ENCODE measurements around the gene GBX2. TPM values are rescaled to one million over a fixed set of nuclear protein-coding genes. Genes with fewer than 3 reads are reported as not detected.

GBX2 gene
- total RNA-seq, 4 donors from 2014 or later, result not detected

- Histone ChIP-seq H3K27ac (no peak overlapping the region), H3K27me3 (peaks cover 73% of the 10 kb centered on the region), H3K4me3 (no peak overlapping the region), H3K36me3 (no peaks in the 10 kb centered on the region), H3K4me1 (peaks cover 0 to 5% (median 2%) of the 10 kb centered on the region in 3 donors), H3K9me3 (peaks cover 0 to 8% (median 0%) of the 10 kb centered on the region in 3 donors)
- TF ChIP-seq CTCF (IDR thresholded peaks at IDR 0.05) (no peak), POLR2A (IDR thresholded peaks at IDR 0.05) (no peak), POLR2AphosphoS5 (IDR thresholded peaks at IDR 0.05) (no peak), EP300 (IDR thresholded peaks at IDR 0.05) (no peak)
- ATAC-seq, result no peak
- WGBS, 2 donors (ENCODE audit: low coverage in 1 of 2), result 80 to 100% methylated on average over 1 to 7 of the region's 10 CpGs
Measured at GRCh38 chr2:236157815-236158498, 10.2 kb downstream of the GBX2 start.

- H3K4me1 ChIP-seq, result peaks cover 0 to 5% (median 2%) of the 10 kb centered on the region in 3 donors
- H3K9me3 ChIP-seq, result peaks cover 0 to 14% (median 0%) of the 10 kb centered on the region in 3 donors
- WGBS, 2 donors (ENCODE audit: low coverage in 1 of 2), result 86 to 94% methylated on average over 3 to 6 of the region's 6 CpGs
- no peak for ATAC-seq
- peaks cover 67% of the 10 kb centered on the region for H3K27me3 ChIP-seq
- H3K36me3 ChIP-seq, result no peaks in the 10 kb centered on the region
- no peak overlapping the region for H3K4me3 ChIP-seq
- TF ChIP-seq EP300 (IDR thresholded peaks at IDR 0.05) (no peak), POLR2A (IDR thresholded peaks at IDR 0.05) (no peak), POLR2AphosphoS5 (IDR thresholded peaks at IDR 0.05) (no peak), CTCF (IDR thresholded peaks at IDR 0.05) (no peak)
- no peak overlapping the region for H3K27ac ChIP-seq
Measured at GRCh38 chr2:236157366-236157765, 10.8 kb downstream of the GBX2 start.

DNA sequence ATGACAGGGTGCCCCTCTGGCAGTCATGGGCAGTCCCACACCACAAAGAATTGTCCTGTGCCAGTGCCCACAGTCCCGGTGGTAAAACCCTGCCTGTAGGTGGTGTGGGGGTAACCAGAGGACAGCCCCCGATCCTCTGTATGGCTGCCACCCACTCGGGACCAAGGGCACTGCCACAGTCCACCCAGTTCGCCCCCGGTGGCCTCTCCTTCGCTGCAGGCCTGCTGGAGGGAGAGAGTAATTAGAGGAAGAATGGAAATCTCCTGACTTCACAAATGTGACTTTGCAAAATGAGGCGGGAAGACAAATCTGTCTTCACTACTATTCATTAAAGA, 11.4 kb downstream of the GBX2 start:
- 80 to 82% methylated on average over 2 to 4 of the region's 7 CpGs for WGBS, 2 donors (ENCODE audit: low coverage in 1 of 2)

GRCh38 chr2:236156095-236156859, 11.9 kb downstream of the GBX2 start:
- Histone ChIP-seq H3K27ac (no peak overlapping the region), H3K4me1 (peaks cover 0 to 5% (median 2%) of the 10 kb centered on the region in 3 donors), H3K27me3 (peaks cover 60% of the 10 kb centered on the region), H3K36me3 (no peaks in the 10 kb centered on the region), H3K4me3 (no peak overlapping the region), H3K9me3 (peaks cover 0 to 25% (median 0%) of the 10 kb centered on the region in 3 donors)
- no peak for ATAC-seq
- TF ChIP-seq POLR2AphosphoS5 (IDR thresholded peaks at IDR 0.05) (no peak), POLR2A (IDR thresholded peaks at IDR 0.05) (no peak), EP300 (IDR thresholded peaks at IDR 0.05) (no peak), CTCF (IDR thresholded peaks at IDR 0.05) (no peak)
- 100% methylated on average over 1 of the region's 16 CpGs; no CpG with 5 or more reads in 1 of the 2 donors for WGBS, 2 donors (ENCODE audit: low coverage in 1 of 2)

More for the DNA sequence above, 11.4 kb downstream of the GBX2 start:
- no peak for ATAC-seq
- TF ChIP-seq CTCF (IDR thresholded peaks at IDR 0.05), result no peak
- TF ChIP-seq POLR2AphosphoS5 (IDR thresholded peaks at IDR 0.05), result no peak
- no peak for TF ChIP-seq EP300 (IDR thresholded peaks at IDR 0.05)
- TF ChIP-seq POLR2A (IDR thresholded peaks at IDR 0.05), result no peak
- Histone ChIP-seq H3K27ac (no peak overlapping the region), H3K4me1 (peaks cover 0 to 5% (median 2%) of the 10 kb centered on the region in 3 donors), H3K27me3 (peaks cover 61% of the 10 kb centered on the region), H3K9me3 (peaks cover 0 to 19% (median 0%) of the 10 kb centered on the region in 3 donors), H3K36me3 (no peaks in the 10 kb centered on the region), H3K4me3 (no peak overlapping the region)

Measured in gastroesophageal sphincter (tissue), 4 donors.